PC-9 (cell line): ENCODE measurements around the gene PRKAG2. TPM values are rescaled to one million over a fixed set of nuclear protein-coding genes. Genes with fewer than 3 reads are reported as not detected.
A peak's percentile ranks its signal among the peaks of the same experiment; 100 is the strongest.

Source experiments
- BruUV-seq: library from RNA; stranded (reverse); fragments of 400-500 nt; replicated peaks from 2 replicates; lab custom pipeline; 2021; lab: Mats Ljungman, UMichigan
- CTCF ChIA-PET: fragments of 300-600 bp; sonication (Branson Sonifier 250); formaldehyde crosslinking; loops from one replicate; lab custom pipeline; 2022; ENCODE audit warnings: antibody characterized with exemption; lab: Charles Lee
- POLR2A ChIA-PET: fragments of 300-600 bp; sonication (Branson Sonifier 250); formaldehyde crosslinking; loops from one replicate; lab custom pipeline; 2022; ENCODE audit warnings: antibody characterized with exemption; ENCODE audit not compliant: unreplicated experiment; lab: Charles Lee
- DNase-seq, 2 experiments: peaks; one replicate each; pipeline versions ENCODE4 v3.0.0 to v3.0.0-alpha.2; 2015 to 2022; ENCODE audit warnings: mixed read lengths in 1 of 2
- H2AFZ ChIP-seq: fragments of 200-600 bp; sonication (generic); 2 replicates; pipeline ENCODE4 v1.8.1; 2017; ENCODE audit warnings: antibody characterized with exemption
- H3F3A ChIP-seq: fragments of 200-600 bp; sonication (generic); 2 replicates; pipeline ENCODE4 v1.8.1; 2017; ENCODE audit warnings: antibody characterized with exemption, mild to moderate bottlenecking, low read depth; ENCODE audit not compliant: insufficient read depth
- H3K27ac ChIP-seq: fragments of 200-600 bp; sonication (generic); 2 replicates; pipeline ENCODE4 v1.6.1; 2016; ENCODE audit warnings: mixed run types
- H3K27me3 ChIP-seq: fragments of 200-600 bp; sonication (generic); 2 replicates; pipeline ENCODE4 v1.6.1; 2016; ENCODE audit warnings: low read depth, mixed run types; ENCODE audit not compliant: insufficient read depth
- H3K36me3 ChIP-seq: fragments of 200-600 bp; sonication (generic); 2 replicates; pipeline ENCODE4 v1.6.1; 2016; ENCODE audit warnings: low read depth, mixed run types
- H3K4me1 ChIP-seq: fragments of 200-600 bp; sonication (generic); replicated peaks from 2 replicates; pipeline ENCODE4 v1.6.1; 2016; ENCODE audit warnings: mixed run types; ENCODE audit not compliant: insufficient read depth
- H3K4me2 ChIP-seq: fragments of 200-600 bp; sonication (generic); 2 replicates; pipeline ENCODE4 v1.6.1; 2017; ENCODE audit warnings: mixed run types
- H3K4me3 ChIP-seq: fragments of 200-600 bp; sonication (generic); 2 replicates; pipeline ENCODE4 v1.6.1; 2016; ENCODE audit warnings: mixed run types
- H3K79me2 ChIP-seq: fragments of 200-600 bp; sonication (generic); 2 replicates; pipeline ENCODE4 v1.6.1; 2017; ENCODE audit warnings: low read depth, mixed run types
- H3K9me2 ChIP-seq: fragments of 200-600 bp; sonication (generic); 2 replicates; pipeline ENCODE4 v1.8.1; 2017; ENCODE audit warnings: mild to moderate bottlenecking; ENCODE audit not compliant: insufficient read depth
- H3K9me3 ChIP-seq: fragments of 200-600 bp; sonication (generic); 2 replicates; pipeline ENCODE4 v1.8.1; 2016; ENCODE audit warnings: low read depth; ENCODE audit not compliant: insufficient read depth
- H4K20me1 ChIP-seq: fragments of 200-600 bp; sonication (generic); 2 replicates; pipeline ENCODE4 v1.8.1; 2017; ENCODE audit not compliant: insufficient read depth
- EZH2 ChIP-seq: fragments of 200-600 bp; sonication (generic); IDR thresholded peaks from 2 replicates; pipeline ENCODE4 v1.8.0; 2017; ENCODE audit warnings: antibody characterized with exemption, low read depth
- intact Hi-C: fragments of 100-400 bp; cut with micrococcal nuclease; formaldehyde crosslinking; loops from one replicate; pipeline ENCODE4 v1.10.0; 2022; ENCODE audit not compliant: unreplicated experiment
- total RNA-seq: library from RNA; stranded (reverse); gene quantifications from 2 replicates; pipeline ENCODE4 v1.2.3, GENCODE V29; 2021
- TF ChIP-seq, protein P1 (sequence below): fragments of 200-600 bp; sonication (generic); conservative IDR thresholded peaks from 2 replicates; pipeline ENCODE4 v1.6.1; 2017; ENCODE audit warnings: mixed run types, antibody characterized with exemption, mild to moderate bottlenecking, moderate library complexity

The PRKAG2 gene
- total RNA-seq, 1 experiment from 2014 or later, result 37.3 TPM

DNA sequence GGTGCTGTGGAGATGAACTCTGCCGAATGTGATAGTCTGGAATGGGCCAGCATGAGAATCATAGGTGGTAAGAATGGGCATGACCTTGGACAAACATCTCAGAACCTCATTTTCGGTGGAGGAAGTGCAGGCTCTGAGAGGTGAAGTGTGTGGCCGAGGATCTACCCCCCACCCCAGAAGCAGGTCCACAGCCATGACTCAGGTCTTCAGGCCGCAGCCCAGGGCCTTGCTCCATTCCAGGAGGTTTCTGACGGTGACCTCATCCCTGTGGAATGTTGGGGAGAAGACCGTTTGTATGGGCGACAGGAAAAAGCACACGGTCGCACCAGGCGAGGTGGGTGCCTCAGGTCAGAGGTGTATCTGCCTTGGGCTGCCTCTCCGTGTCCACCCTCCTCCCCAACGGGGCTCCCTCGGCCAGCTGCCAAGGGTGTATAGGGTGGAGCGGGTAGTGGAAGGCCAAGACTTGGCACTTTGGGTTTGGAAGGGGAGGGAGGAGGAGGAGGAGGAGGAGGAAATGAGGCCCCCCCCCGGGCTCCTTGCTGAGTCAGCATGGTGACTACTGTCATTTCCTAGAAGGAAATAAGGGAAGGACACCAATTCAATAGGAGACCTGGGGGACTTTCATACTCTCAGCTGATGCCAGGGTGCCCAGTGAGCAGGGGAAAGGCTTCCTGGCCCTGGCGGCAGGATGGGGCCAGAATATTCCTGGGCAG is 189.2 kb downstream of the PRKAG2 start:
- H3K4me3 ChIP-seq, result no peak overlapping the region
- H4K20me1 ChIP-seq, result no peaks in the 10 kb centered on the region
- no TSS peak for BruUV-seq
- intact Hi-C loops, result loop anchor here (1.0 to 5.0 kb wide), 12 partner anchors 8 to 260 kb away; no protein-coding TSS in a partner anchor
- peak; percentile 99 to 100 for DNase-seq
- H2AFZ ChIP-seq, result no peak overlapping the region; the same call in 1 of the 2 replicates
- H3K9me2 ChIP-seq, result no peaks in the 10 kb centered on the region
- ChIA-PET POLR2A (no interaction called here), CTCF (interaction anchor here (0.9 kb wide), 1 partner anchor 56 kb away, joined by 3 read pairs; no protein-coding TSS in a partner anchor)
- H3K79me2 ChIP-seq, result no peaks in the 10 kb centered on the region
- H3K36me3 ChIP-seq, result no peaks in the 10 kb centered on the region
- H3K27ac ChIP-seq, result peak overlapping the region; percentile 84
- peak overlapping the region; percentile 60 for H3K4me2 ChIP-seq
- H3F3A ChIP-seq, result peaks cover 38% of the 10 kb centered on the region
- H3K9me3 ChIP-seq, result no peaks in the 10 kb centered on the region
- no peak for TF ChIP-seq EZH2
- TF ChIP-seq, protein P1, sequence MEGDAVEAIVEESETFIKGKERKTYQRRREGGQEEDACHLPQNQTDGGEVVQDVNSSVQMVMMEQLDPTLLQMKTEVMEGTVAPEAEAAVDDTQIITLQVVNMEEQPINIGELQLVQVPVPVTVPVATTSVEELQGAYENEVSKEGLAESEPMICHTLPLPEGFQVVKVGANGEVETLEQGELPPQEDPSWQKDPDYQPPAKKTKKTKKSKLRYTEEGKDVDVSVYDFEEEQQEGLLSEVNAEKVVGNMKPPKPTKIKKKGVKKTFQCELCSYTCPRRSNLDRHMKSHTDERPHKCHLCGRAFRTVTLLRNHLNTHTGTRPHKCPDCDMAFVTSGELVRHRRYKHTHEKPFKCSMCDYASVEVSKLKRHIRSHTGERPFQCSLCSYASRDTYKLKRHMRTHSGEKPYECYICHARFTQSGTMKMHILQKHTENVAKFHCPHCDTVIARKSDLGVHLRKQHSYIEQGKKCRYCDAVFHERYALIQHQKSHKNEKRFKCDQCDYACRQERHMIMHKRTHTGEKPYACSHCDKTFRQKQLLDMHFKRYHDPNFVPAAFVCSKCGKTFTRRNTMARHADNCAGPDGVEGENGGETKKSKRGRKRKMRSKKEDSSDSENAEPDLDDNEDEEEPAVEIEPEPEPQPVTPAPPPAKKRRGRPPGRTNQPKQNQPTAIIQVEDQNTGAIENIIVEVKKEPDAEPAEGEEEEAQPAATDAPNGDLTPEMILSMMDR, result no peak
- peaks cover 53% of the 10 kb centered on the region for H3K4me1 ChIP-seq
- H3K27me3 ChIP-seq, result no peaks in the 10 kb centered on the region

DNA sequence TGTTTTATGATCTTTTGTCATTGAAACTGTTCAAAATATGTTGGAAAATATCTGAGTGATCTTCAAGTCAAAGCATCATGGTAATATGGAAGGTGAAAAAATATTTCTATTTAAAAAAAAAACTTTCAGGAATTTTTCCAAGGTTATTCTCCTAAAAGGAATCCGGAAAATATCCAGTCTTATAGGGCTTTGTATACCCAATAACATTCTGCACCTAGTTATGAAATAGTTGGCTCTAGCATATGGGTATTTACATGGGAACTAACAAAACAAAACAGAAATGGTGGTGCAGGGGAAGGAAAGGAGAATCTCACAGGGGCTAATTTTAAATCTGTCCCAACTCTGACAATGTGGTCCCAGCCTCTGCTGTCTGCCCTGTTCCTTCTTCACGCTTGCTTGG is 190.1 kb downstream of the PRKAG2 start:
- BruUV-seq, result no TSS peak
- Histone ChIP-seq H3K9me3 (no peaks in the 10 kb centered on the region), H3K27me3 (no peaks in the 10 kb centered on the region), H3K4me1 (peaks cover 53% of the 10 kb centered on the region), H3K27ac (peak overlapping the region; percentile 84), H2AFZ (no peak overlapping the region; the same call in 1 of the 2 replicates), H3F3A (peaks cover 38% of the 10 kb centered on the region), H3K36me3 (no peaks in the 10 kb centered on the region), H3K79me2 (no peaks in the 10 kb centered on the region), H3K4me3 (no peak overlapping the region), H4K20me1 (no peaks in the 10 kb centered on the region), H3K4me2 (peak overlapping the region; percentile 60), H3K9me2 (no peaks in the 10 kb centered on the region)
- ChIA-PET POLR2A (interaction anchor here (0.6 kb wide), 1 partner anchor 335 kb away, joined by 13 read pairs; no protein-coding TSS in a partner anchor), CTCF (interaction anchor here (0.5 to 0.8 kb wide), 2 partner anchors 59 to 986 kb away, joined by 3 read pairs; no protein-coding TSS in a partner anchor)
- intact Hi-C loops, result loop anchor here (1.0 to 5.0 kb wide), 10 partner anchors 8 to 260 kb away; no protein-coding TSS in a partner anchor
- no peak for DNase-seq
- no peak for TF ChIP-seq EZH2
- TF ChIP-seq, protein P1, result no peak

DNA sequence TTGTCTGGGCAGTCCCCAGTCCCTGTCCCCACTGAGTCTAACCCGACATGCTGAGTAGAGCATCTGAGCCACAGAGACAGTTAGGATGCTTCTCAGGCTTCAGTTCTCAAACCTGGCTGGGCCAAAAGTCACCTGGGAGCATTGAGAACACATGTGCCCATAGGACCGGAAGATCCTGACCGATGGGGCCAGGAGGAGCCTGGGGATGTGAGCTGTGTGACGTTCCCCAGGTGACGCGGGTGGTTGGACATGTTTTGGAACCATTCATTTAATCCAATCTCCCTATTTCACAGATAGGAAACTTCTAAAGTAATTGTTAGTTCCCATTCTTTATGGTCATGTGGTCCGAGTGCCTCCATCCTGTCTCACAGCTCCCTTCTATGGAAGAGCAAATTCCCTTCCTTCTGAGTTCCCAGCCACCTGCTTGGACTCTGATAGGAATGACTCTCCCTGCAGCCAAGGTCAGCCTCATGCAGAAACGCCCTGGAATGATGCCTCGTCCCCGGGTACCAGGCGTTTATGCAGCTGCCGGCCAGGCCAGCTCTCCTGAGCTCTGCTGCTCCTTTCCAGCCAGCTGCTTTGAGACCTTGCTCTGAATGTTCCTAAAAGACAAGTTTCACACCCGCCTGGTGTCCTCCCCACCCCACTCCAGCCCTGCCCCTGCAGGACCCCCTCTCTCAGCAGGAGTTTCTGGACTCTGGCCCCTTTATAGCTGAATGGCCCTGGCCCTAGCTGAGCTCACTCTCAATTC is 190.7 kb downstream of the PRKAG2 start:
- no peaks in the 10 kb centered on the region for H3K9me2 ChIP-seq
- BruUV-seq, result no TSS peak
- CTCF ChIA-PET, result interaction anchor here (0.5 to 0.8 kb wide), 2 partner anchors 60 to 986 kb away, joined by 3 read pairs; no protein-coding TSS in a partner anchor
- H3K36me3 ChIP-seq, result no peaks in the 10 kb centered on the region
- H3F3A ChIP-seq, result peaks cover 38% of the 10 kb centered on the region
- H3K4me2 ChIP-seq, result peak overlapping the region; percentile 60; the same call in 1 of the 2 replicates
- H4K20me1 ChIP-seq, result no peaks in the 10 kb centered on the region
- H3K27ac ChIP-seq, result peak overlapping the region; percentile 84
- DNase-seq, result no peak
- H3K9me3 ChIP-seq, result no peaks in the 10 kb centered on the region
- no peak for TF ChIP-seq EZH2
- TF ChIP-seq, protein P1, result no peak
- POLR2A ChIA-PET, result interaction anchor here (0.6 kb wide), 1 partner anchor 336 kb away, joined by 13 read pairs; no protein-coding TSS in a partner anchor
- H3K4me3 ChIP-seq, result no peak overlapping the region
- no peaks in the 10 kb centered on the region for H3K27me3 ChIP-seq
- peaks cover 53% of the 10 kb centered on the region for H3K4me1 ChIP-seq
- H3K79me2 ChIP-seq, result no peaks in the 10 kb centered on the region
- no peak overlapping the region for H2AFZ ChIP-seq
- intact Hi-C loops, result loop anchor here (2.0 to 5.0 kb wide), 6 partner anchors 51 to 259 kb away; no protein-coding TSS in a partner anchor
